ENCODE data around the gene LNPK.
"Not testable (repeated sequence)": the region's sequence is repeated elsewhere in the genome, so short reads cannot be mapped to it uniquely, and the experiment has no call there.

Gene LNPK, protein sequence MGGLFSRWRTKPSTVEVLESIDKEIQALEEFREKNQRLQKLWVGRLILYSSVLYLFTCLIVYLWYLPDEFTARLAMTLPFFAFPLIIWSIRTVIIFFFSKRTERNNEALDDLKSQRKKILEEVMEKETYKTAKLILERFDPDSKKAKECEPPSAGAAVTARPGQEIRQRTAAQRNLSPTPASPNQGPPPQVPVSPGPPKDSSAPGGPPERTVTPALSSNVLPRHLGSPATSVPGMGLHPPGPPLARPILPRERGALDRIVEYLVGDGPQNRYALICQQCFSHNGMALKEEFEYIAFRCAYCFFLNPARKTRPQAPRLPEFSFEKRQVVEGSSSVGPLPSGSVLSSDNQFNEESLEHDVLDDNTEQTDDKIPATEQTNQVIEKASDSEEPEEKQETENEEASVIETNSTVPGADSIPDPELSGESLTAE

DNA sequence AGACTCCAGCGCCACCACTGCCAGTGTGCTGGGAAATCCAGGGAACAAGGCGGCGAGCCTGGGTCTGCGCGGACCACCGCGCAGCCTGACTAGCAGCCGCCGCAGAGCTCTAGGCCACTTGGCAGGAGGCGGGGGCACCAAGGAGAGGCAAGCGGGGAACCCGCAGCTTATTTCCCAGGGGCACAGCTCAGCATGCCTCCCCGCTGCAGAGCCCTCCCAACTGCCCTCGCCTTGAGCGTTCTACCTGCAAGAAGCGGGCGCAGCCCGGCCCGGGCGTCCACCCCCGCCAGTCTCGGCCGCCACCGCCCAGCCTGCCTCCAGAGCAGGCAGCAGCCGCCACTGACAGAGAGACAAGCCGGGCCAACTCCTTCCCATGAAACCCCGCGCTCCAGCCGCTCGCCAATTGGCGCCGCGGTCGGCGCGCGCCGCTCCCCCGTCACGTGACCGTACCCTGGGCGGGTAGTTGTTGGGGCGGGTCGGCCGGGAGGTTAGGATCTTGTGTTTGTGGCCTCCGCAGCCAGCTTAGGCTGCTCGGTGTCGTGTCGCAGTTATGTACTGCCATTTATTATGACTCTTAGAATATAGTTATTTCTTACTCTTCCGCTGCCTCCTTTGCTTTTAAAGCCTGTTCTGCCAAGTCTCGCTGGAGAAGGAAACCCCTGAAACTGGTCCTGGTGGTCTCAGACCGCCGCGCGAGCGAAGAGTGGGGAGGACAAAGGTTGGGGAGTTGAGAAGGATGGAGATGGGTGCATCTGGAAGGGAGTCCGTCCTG, at the start of gene LNPK:
Gene LNPK, minus strand, starts transcription at position 352 of the 772 bp plus-strand sequence. CDS start 6,683 bp downstream, outside the sequence.
- peak; percentile 95 for DNase-seq

DNA sequence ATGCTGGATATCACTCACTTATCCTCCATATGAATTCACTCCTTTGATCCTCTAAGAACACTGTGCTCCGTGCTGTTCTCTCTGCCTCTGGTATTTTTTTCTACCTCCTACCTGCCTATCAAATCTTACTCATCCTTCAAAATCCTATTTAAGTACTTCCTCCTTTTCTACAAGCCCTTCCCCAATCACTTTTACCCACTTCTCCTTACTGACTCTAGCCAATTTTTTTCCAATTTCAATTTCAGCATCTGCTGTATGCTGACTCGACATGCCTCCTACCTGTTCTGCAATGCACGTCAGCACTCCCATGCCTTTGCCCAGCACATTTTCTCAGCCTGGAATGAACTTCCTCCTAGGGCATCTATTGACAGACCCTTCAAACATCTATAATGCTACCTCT, 37.3 kb upstream of the LNPK start:
- DNase-seq, result no peak

DNA sequence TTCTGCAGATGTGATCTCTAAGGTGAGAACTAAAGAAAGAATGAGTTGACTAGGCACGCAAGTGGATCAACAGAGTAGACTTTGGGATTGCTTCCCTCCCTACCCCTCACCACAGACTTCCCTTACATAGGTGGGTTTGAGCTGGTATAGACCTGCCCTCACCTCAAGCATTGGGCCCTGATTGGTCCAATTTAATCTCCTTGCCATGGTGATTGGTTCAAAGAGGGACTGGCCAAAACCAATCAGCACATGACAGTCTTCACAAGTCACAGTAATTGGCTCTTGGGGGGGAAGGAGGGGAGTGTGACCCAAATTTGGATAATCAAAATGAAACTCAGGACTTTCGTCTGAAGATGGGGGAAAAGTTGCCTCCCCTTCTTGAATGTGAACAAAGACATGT, 36.6 kb upstream of the LNPK start:
- DNase-seq, result no peak

DNA sequence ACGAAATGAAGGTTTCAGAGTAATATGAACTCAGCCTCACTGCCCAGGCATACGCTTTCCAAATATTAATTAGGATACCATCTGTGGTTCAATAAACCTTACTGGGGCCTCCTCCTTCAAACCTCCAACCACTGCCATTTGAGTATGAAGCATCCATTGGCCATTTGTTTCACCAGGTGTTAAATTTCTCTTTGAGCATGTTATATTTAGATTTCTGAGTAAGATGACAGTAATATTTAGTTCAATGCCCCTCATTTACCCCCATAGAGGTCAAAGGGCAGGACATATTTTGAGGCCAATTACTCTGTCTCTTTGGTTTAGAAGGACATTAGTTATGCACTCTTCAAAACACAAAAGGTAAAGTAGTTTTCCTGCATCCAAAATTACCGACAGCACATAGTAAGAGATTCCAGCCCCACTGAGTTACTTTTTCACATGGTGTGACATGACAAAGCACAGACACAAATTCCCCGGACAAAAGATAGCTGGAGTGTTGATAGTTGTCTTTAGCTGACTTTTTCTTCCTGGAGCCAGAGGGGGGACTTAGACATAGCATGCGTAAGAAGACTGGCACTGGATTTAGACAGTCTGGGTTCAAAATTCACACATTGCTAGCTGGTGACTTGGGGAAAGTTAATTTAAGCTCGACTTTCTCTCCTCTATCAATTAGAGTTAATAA, 33.1 kb upstream of the LNPK start:
- DNase-seq, result no peak

DNA sequence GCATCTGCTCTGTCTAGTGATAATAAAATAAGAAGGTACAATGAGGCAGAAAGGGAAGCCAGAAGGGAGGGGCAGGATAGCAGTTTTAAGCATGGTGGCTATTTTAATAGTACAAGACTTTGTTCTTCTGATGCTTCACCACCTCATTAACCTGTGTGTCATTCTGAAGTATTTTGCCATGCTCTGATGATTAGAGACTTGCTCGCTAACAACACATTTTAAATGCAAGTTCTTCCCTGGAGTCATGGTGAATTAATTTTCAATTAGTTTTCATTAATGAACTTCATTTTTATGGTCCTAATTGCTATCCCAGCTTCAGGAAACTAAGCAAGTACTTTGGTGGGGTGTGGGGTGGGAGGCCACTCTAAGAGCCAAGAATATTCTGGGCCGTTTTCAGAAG, 25.7 kb upstream of the LNPK start:
- no peak for DNase-seq

DNA sequence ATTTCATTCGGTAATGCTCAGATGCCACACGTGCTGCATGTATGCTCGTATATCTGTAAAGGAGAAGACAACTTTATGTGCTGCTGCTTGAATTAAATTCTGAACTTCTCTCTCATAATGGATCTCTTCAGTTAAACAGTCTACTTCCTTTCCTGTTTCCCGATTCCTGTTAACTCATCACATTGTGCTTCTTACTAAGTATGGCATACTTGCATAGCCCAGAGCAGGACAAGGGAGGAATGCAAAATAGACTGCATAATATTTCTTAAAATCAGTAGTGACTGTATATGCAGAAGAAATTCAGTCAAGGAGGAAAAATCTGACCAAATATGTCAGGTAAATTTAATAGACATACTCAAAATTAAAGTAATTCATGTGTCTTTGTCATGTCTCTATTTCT, 23.9 kb upstream of the LNPK start:
- no peak for DNase-seq

DNA sequence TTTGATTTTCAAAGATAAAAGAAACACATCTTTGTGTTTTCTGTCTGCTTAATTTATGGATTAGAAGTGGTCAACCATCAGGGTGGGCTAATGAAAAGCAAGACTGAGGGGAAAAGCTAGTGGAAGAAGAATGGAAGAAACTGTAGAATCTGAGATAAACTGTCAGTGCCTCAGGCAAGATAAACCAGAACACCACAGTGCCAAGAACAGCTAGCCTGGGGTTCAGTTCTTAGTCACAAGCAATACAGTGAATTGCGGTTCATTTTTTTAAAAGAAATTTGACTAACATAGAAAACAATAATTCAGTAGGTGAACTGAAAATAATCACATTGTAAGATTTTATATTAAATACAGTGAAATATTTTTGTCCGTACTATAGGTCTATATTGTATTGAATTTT, 22.0 kb upstream of the LNPK start:
- DNase-seq, result no peak

DNA sequence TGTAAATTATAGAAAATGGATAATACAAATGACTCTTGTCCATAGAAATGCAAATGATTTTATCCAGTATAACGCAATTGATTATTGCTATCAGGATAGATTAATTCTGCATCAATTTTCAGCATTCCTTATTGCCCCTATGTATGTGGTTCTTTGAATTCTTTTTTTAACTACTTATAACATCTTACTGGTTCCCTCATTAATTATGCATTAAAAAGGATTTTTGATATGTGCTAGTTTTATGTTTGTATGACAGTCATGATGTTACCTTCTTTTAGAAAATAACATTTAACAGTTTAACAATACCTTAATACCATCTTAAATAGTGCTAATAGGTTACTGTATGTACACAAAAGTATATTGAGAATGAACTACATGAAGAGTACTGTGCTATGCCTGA, 20.0 kb upstream of the LNPK start:
- DNase-seq, result no peak

DNA sequence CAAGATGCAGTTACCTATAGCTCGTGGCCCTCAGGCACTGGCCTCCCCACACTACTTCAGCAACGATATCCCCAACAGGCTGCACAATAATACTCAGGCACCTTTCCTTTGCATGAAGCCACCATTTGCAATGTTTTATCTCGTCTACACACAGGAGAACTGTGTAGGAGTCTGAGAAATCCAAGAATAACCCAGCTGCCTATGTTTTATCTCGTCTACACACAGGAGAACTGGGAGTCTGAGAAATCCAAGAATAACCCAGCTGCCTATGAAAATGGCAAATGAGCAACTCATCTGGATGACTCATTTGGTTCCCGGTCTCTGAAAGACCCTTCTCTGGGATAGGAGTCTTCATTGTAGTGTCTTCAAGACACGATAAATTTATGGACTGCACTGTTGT, 18.3 kb upstream of the LNPK start:
- DNase-seq, result no peak

DNA sequence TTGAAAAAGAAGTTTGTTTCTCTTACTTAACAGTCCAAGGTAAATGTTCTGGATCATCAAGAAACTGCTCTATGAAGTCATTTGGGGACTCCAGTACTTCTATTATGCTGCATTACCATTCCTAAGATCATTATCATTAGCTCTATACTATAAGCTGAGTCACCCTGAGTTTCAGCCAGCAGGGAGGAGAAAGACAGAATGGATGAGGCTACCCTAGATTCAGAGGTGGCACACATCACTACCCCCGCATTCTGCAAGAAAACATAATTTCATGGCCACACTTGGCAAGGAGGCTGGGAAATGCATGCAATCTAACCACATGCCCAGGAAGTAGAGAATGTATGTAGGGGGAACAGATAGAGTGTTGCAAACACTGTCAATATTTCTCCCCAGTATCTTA, 16.6 kb upstream of the LNPK start:
- no peak for DNase-seq

DNA sequence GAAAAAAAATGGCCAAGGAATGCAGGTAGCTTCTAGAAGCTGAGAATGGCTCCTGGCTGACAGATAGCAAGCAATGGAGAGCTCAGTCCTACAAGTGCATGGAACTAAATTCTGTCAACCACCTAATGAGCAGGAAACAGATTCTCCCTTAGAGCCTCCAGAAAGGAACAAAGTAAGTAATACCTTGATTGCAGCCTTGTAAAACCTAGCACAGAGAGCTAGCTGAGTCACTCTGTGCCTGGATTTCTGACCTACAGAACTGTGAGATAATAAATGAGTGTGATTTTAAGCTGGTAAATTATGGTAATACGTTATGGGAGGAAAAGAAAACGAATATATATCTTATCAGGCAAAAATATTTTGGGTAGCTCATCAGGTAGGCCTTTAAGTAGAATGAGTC, 7.4 kb upstream of the LNPK start:
- DNase-seq, result no peak

DNA sequence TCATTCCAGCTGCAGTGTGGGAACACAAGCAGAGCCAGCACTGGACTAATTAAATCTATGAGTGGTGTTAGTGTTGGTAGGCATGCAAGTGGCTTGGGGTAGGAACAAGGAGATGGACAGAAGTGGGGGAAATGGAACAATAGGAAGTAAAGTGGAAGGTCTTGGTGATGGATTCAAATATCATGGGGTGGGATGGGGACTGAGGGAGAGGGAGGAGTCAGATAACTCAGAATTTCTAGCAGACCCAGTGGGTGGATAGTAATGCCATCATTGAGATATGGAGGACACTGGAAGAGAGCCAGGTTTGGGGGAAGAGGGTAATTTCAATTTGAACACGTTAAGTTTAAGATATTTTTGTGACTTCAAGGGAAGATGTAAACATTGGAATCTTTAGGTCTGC, 2.9 kb upstream of the LNPK start:
- no peak for DNase-seq

DNA sequence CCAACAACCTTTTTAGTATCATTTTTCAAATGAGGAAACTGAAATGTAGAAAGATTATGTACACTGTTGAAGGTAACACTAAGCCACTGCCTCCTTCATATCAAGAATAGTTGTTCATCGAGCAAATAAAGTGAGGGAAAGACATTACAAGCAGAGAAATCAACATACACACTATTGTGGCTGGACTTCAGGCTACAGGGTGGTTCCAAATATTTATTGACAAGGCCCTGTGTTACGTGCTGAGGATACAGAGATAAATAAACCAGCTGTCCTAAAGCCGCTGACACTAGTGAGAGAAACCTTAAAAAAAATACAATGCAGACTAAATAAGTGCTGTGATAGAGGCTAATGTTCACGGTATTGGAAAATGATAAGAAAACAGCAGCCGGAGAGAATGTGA, 1.9 kb upstream of the LNPK start:
- no peak for DNase-seq

DNA sequence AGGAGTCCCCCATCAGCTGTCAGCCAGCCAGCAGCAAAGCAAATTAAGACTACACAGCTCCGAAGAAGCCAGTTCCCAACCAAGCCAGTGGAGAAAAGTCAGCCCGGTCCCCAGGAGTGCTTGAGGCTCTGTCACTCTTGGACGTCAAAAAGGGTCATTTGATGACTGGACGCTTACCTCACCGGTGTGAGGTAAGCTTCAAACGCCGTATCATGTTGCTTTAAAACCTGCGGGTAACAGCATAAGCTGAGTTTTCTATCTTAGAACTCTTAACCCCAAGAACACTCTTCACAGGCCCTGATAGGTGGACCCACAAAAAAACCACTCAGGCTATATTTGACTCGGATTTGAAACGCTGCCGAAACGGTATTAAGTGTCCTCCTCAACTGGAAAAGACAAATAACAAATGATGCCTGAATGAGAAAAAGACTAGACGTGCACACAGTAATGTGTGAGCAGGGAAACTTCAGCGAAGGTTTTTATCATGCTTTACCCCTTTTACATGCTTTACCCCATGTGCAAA, 682 bp upstream of the LNPK start:
- peak; percentile 17 for DNase-seq

DNA sequence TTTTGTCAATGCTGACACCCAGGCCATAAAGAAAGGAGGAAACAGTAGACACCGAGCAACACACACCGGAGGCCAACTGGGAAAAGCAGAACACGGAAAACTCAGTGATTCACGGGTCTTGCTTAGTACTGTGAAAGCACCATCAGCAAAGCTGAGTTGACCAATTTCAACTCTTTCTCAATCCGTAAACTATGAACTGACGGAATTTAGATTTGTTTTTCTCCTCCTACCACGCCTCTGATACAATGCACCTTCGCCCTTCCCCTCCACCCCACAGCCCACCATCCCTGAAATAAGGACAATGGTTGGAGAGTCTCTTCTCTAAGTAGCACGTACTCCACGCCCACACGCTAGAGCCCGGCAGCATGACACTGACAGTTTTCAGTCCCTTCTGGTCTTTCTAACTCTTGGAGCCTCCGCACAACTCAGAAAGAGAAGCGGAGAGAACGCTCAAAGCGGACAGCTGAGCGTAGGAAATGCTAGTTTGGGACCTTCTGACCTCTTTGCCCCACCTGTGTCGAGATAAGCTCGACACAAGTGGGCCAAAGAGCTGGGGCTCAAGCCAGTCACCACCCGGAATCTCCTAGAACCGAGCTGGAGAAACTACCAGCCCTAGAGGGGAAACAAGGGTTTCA, 669 bp downstream of the LNPK start:
- peak; percentile 50 for DNase-seq

DNA sequence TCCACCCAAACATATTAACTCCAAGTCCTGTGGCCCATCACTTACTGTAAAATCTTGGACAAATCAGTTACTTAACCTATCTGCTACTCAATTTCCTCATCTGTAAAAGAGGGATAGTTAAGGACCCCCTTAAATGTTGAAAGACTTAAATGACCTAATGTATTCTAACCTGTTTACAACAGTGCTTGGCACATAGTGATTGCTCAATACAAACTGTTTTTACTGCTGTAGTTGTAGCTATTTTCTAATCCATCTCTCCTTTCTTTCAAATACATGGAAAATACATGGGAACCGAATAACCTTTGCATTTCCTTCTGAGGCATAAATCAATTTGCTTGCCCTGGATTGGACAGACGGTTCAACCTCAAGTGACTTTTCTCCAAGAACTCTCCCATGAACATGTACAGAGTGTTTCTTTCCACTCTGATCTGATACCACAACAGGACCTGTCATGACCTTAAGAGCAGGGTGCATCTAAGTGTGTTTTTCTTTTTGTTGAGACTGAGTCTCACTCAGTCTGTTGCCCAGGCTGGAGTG, 2.7 kb downstream of the LNPK start:
- no peak for DNase-seq

DNA sequence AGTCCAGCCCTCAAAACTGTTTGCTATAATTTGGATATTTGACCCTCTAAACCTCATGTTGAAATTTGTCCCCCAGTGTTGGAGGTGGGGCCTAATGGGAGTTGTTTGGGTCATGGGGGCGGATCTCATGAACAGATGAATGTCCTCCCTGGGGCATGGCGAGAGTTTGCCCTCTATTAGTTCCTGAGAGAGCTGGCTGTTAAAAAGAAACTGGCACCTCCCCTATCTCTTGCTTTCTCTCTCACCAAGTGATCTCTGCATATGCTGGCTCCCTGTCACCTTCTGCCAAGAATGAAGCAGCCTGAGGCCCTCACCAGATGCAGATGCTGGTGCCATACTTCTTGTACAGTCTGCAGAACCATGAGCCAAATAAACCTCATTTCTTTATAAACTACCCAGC, 12.0 kb downstream of the LNPK start:
- no peak for DNase-seq

DNA sequence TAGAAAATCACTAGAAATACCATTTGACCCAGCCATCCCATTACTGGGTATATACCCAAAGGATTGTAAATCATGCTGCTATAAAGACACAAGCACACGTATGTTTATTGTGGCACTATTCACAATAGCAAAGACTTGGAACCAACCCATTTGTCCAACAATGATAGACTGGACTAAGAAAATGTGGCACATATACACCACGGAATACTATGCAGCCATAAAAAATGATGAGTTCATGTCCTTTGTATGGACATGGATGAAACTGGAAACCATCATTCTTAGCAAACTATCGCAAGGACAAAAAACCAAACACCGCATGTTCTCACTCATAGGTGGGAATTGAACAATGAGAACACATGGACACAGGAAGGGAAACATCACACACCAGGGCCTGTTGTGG, 14.9 kb downstream of the LNPK start:
- DNase-seq, result not testable (repeated sequence)

DNA sequence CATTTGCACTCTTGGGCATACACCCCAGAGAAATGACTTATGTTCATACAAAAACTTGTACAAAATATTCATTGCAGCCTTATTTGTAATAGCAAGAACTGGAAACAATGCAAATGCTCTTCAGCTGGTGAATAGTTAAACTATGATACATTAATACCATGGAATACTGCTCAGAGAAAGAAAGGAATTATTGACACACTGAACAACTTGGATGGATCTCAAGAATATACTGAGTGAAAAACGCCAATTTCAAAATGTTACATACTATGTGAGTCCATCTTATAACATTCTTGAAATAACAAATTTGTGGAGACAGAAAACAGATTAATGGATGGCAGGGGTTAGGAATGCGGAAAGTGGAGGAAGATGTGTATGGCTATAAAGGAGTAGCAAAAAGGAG, 17.2 kb downstream of the LNPK start:
- DNase-seq, result no peak

DNA sequence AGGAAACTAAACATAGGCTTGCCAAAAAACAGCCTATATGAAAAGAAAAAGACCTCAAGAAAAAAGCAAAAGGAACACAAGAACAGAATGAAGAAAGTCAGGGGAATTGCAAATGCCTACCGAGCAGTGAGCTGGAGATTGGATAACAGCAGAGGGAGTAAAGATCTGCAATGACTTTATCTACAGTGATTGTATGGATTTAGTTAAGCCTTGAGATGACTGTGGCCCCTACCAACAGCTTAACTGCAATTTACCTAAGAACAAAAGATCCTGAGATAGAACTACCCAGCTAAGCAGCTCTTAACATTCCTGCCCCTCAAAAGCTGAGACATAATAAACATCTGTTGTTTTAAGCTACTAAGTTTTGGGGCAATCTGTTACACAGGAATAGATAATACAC, 20.5 kb downstream of the LNPK start:
- no peak for DNase-seq

DNA sequence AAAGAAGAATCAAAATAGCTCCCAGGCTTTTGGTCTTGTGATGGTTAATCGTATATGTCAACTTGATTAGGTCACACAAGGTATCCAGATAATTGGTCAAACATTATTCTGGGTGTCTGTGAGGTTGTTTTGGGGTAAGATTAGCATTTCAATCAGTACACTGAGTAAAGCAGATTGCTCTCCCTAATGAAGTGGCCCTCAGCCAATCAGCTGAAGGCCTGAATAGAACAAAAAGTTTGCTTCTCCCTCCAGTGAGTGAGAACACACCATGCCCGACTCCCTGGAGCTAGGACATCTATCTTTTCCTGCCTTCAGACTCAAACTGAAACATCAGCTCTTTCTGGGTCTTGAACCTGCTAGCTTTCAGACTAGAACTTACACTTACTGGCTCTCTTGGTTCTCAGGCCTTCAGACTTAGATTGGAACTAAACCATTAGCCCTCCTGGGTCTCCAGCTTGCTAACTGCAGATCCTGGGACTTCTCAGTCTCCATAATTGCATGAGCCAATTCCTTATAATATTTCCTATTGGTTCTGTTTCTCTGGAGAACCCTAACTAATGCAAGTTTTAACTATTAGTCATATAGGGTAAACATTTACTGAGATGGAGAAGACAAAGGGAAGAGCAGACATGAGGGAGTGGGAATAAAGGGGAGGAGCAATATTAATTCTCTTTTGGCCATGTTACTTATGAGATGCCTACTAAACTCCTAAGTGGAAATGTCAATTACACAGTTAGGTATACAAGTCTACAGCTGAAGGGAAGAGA, 25.5 kb downstream of the LNPK start:
- peak; percentile 39 for DNase-seq

DNA sequence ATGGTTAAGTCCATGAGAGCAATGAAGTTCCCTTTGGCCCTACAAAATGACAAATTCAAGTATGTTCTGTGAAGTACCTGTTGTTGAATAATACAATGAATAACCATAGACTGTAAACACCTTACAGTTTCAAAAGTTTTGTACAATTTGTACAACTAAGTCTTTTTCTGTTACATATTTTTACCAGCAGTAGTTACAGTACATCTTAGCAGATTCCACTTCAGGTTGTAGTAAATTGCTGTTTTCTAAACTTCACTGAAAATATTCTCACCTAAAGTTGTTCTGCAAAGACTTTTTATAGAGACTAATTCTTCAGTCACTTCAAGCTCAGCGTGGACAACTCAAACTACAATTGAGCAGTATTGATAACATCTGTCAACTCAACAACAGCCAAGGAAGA, 28.7 kb downstream of the LNPK start:
- no peak for DNase-seq
